GM19240 (cell line): ENCODE measurements around the gene LCE1D.

Experiments used
- DNase-seq: peaks from one replicate; pipeline ENCODE4 v3.0.0; 2011; ENCODE audit warnings: low spot score; ENCODE audit not compliant: insufficient read length

LCE1D gene

DNA sequence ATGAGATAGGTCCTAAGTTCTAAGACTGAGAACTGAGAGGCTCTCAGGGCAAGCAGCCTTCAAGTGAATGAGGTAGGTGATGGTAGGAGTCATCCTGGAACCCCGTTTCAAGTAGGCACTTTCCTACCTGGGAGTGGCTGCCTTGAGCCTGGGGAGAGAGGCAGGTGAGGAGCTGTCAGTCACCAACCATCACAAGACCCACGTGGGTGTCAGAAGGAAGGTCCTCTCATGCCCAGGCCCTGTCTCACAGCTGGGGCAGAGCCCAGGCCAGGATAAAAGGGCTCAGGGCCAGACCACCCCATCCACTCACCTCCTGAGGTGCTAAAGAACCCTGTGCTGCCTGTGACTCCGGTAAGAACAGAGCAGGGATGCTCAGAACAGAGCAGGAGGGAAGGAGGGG, at the start of gene LCE1D:
Gene LCE1D (plus strand): TSS at position 301 of the 400 bp plus-strand sequence. CDS start 1,074 bp downstream, outside the sequence.
- DNase-seq, result no peak

- DNase-seq, result no peak
Observed at GRCh38 chr1:152747831-152748230, 48.7 kb upstream of the LCE1D start.

DNA sequence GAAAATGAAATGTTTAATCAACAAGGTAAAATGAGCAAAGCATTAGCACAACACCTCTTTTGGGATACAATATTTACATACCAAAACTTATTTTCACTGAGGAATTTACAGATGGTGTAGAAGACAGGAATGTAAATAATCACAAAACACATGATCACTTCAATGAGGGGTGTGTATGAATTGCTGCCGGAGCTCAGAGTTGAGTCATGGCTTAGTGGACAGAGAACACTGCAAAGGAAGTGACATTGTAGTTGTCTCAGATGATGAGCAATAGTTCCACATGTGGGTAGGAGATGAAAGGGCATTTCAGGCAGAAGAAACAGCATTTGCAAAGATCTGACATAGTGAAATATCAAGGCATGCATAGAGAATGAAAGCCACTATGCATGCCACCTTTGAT, 44.3 kb upstream of the LCE1D start:
- DNase-seq, result no peak

DNA sequence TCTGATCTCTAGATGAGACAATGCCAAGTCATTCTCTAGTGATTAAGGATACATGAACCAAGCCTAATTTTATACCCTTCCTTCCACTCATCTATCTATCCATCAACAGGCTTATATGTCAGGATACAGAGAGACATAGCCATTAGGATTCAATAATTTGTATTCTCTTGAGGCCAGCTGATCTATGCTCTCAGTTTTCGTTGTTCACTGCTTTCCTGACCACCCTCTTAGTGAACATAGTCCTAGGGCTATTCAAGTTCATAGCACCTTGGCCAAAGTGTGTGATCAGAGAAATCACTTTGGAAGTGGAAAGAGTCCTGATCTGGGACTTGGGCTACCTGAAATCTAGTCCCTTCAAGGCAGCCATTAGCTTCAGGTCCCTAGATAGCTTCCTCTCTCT, 42.9 kb upstream of the LCE1D start:
- DNase-seq, result no peak

DNA sequence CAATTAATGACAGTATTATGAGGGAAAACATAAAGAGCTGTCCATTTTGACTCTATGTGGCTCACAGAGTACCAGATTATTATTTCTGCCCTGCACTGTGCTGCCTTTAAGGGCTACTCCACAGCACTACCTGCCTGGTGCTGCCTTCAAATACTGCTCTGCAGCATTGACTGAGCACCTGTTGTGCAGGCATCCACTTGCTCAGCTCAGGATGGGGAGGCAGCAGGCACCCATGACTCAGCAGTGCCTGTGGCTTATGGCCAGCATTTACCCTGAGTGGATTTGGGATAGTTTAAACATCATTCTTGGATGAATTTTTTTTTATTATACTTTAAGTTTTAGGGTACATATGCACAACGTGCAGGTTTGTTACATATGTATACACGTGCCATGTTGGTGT, 39.6 kb upstream of the LCE1D start:
- no peak for DNase-seq

GRCh38 chr1:152757747-152758146, 38.8 kb upstream of the LCE1D start, which contains the start of gene KPRP:
TSS of gene KPRP (plus strand) at chr1:152758025. CDS start at chr1:152759589, 1,564 bp downstream.
- no peak for DNase-seq

GRCh38 chr1:152758636-152759035, 37.9 kb upstream of the LCE1D start:
- DNase-seq, result no peak

DNA sequence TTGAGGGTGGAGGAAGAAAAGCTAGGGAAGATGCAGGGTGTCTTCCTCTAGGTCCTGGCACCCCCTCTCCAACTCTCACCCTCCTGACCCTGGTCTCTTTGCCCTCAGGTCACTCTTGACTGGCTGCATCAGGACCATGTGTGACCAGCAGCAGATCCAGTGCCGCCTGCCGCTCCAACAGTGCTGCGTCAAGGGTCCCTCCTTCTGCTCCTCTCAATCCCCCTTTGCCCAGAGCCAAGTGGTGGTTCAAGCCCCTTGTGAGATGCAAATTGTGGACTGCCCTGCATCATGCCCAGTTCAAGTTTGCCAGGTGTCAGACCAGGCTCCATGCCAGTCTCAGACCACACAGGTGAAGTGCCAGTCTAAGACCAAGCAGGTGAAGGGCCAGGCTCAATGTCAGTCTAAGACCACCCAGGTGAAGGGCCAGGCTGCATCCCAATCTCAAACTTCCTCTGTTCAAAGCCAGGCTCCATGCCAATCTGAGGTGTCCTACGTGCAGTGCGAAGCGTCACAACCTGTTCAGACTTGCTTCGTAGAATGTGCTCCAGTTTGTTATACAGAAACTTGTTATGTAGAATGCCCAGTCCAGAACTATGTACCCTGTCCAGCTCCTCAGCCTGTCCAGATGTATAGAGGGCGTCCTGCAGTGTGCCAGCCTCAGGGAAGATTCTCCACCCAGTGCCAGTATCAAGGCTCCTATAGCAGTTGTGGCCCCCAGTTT, 36.9 kb upstream of the LCE1D start:
- no peak for DNase-seq

DNA sequence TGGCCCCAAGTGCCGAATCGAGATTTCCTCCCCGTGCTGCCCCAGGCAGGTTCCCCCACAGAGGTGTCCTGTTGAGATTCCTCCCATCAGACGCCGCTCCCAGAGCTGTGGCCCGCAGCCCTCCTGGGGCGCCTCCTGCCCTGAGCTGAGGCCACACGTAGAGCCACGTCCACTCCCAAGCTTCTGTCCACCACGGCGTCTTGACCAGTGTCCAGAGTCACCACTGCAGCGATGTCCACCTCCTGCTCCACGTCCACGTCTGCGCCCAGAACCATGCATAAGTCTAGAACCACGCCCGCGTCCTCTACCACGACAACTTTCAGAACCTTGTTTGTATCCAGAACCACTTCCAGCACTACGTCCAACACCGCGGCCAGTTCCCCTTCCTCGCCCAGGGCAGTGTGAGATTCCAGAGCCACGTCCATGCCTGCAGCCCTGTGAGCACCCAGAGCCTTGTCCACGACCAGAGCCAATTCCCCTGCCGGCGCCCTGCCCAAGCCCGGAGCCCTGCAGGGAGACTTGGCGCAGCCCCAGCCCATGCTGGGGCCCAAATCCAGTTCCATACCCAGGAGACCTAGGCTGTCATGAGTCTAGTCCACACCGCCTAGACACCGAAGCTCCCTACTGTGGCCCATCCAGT, 35.9 kb upstream of the LCE1D start:
- no peak for DNase-seq

DNA sequence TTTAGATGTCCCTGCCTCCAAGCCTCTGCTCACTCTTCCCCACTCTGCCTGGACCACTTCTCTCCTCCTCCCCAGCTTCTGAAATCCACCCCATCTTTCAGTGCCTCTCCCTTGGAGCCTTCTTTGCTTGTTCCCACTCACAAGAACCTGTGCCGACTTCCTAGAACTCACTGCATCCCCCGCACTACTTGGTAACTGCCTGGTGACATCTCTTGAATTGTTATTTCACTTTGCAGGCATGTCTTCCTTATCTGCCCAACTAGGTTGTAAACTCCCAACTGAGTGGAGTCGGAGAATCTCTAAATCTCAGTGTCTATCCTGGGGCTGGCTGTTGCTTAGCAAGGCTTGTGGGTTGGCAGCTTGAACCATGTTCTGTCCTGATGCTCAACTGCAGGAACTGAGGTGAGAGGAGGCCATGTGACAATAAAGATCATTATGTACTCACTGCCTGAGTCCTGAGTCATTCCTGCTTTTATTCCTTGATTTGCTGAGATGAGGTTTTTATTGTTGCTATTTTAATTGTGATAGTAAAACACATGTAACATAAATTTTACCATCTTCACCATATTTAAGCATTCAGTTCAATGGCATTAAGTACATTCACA, 34.8 kb upstream of the LCE1D start:
- DNase-seq, result no peak

- DNase-seq, result no peak
Observed at GRCh38 chr1:152768847-152769533, 27.5 kb upstream of the LCE1D start.

GRCh38 chr1:152770411-152770810, 26.1 kb upstream of the LCE1D start:
- DNase-seq, result no peak

GRCh38 chr1:152774875-152775274, 21.6 kb upstream of the LCE1D start, which contains the start of gene LCE1F:
TSS of gene LCE1F (plus strand) at chr1:152775140. CDS start at chr1:152776372, 1,232 bp downstream.
- DNase-seq, result no peak

- no peak for DNase-seq
Observed at GRCh38 chr1:152776361-152776760, 20.2 kb upstream of the LCE1D start.

DNA sequence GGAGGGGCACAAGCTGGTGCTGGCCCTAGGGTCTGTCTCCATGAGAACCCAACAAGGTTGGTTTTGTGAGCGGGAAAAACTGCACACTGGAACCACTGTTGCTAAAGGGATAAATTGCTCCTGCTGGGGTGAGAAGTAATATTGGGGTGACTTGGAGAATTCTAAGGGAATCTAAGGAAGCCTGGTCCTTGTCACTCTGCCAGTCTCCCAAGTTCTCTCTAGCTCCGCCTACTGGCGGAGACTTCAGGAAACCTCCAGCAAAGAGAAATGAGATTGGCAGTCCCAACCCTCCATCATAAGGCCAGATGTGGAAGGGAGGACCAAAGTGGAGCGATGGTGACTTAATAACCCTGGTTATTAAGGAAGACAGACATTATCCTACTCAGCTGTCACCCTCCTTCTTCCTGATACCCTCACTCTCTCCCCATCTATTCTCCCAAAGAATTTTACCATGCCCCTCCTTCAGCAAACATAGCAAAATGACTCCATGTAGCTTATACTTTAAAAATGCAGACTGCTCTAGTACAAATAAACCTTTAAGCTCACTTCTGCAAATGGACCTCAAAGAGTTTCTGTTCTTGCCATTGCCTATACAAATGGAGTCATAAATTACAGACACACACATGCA, 18.9 kb upstream of the LCE1D start:
- DNase-seq, result no peak

DNA sequence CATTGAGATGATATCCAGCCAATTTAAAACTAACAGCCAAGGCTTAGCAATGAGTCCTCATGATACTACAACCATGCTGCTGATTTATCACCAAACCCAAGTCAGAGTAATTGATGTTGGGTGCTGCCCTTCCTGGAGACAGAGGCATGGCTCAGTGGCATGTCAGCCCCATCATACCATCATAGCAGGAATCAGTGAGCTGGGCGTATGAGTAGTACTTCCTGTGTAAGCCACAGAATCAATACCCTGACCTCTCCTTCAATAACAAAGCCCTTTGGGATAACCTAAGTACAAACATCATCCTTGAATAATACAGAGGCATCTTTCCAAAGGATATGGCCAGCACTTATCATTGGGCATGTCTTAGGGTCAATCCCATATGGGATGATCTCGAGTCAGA, 13.4 kb upstream of the LCE1D start:
- DNase-seq, result no peak

- DNase-seq, result no peak
Observed at GRCh38 chr1:152786077-152786476, 10.4 kb upstream of the LCE1D start, which contains the start of gene LCE1E. TSS of gene LCE1E (plus strand) at chr1:152786257. CDS start at chr1:152787300, 1,043 bp downstream.

DNA sequence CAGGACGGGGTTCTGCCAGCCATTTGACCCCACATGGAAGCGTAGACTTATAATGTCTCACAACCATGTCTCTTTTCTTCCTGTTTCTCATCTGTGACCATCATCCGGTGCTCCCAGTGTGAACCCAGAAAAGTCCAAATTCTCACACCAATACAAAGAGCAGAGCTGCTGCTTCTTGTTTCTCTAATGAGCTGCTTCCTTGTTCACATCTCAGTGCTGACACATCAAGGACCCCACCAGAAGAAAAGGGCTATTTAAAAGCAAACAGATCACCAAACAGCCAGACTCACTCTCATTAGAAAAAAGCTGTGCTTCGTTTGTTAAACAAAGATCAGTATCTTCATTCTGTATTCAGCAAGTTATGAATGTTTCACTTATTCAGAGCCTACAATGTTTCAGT, 835 bp upstream of the LCE1D start:
- no peak for DNase-seq

GRCh38 chr1:152801333-152801732, 4.8 kb downstream of the LCE1D start:
- DNase-seq, result no peak

DNA sequence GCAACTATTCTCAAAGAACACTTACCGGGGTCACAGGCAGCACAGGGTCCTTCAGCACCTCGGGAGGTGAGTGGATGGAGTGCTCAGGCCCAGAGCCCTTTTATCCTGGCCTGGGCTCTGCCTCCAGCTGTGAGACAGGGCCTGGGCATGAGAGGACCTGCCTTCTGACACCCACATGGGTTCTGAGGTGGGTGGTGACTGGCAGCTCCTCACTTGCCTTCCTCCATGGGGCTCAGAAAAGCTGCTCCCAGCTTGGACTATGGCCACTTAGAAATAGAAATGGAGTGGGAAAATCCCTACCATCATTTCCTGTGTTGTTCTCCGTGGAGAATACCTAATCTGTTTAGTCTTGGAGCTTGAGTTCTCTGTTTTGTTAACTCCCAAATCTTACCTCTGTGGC, 10.1 kb downstream of the LCE1D start, which contains the start of gene LCE1C:
Gene LCE1C (minus strand): TSS at position 76 of the 400 bp plus-strand sequence. CDS start 1,173 bp downstream, outside the sequence.
- no peak for DNase-seq

DNA sequence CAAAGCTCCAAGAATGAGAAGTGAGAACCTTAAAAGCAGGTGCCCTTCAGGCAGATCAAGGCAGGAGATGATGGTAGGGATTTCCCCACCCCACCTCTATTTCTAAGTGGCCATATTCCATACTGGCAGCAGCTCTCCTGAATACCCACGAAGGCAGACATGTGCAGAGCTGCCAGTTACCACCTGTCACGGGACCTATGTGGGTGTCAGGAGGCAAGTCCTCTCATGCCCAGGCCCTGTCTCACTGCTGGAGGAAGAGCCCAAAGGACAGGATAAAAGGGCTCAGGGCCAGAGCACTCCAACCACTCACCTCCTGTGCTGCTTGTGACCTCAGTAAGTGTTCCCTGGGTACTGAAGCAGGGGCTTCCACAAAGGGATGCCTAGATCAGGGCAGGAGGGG, 14.5 kb downstream of the LCE1D start:
- DNase-seq, result no peak
